ENCODE results near the gene SLCO4A1. TPM values are rescaled to one million over a fixed set of nuclear protein-coding genes. Genes with fewer than 3 reads are reported as not detected.

SLCO4A1 gene
- total RNA-seq, 1 experiment from 2014 or later, result 48.8 TPM

DNA sequence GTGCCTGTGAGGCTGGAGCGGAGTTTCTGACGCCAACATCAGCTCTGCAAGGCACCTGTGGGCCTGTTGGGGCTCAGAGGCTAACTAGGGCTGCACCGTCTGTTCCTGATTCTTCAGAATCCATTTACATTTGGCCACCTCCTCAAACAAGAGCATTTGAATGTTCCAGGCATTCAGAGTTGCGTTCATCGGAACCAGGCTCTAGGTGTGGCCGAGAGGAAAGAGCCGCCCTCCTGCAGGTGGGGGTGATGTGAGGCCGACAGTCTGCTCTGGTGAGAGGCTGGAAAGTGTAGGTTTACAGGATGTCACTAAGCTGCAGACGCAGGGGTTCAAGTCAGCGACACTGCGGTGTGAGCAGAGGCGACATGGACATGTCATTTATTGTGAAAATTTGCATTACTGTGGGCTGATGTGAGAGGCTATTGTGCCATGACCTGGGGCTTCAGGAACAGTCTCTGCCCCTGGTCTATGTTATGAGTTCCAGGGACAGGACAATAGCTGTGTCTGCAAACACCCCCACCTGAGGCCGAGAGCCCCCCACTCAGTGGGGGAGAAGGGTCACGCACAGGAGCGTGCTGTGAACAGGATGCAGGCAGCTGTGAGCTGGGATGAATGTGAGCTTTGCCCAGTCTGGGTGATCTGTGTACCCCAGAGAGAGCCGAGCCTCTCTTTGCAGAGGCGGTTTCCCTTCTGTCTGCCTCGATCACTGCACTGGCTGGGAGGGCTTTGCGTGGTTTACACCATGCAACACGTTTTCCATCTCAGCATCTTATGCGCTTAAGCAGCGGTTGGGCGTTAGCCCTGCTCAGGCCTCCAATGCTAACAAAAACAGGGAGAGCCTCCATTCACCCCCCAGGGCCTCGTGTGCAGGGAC is 21.1 kb downstream of the SLCO4A1 start:
- peaks cover 4% of the 10 kb centered on the region for H3K36me3 ChIP-seq (ENCODE audit: insufficient read depth, low read length, poor library complexity, severe bottlenecking)
- no peaks in the 10 kb centered on the region for H3K9me3 ChIP-seq (ENCODE audit: low read depth, low read length, poor library complexity, severe bottlenecking)
- CTCF ChIA-PET, result no interaction called here
- POLR2A ChIA-PET (ENCODE audit: low non-redundant PET), result interaction anchor here (0.5 kb wide), 1 partner anchor 110 kb away, joined by 3 read pairs; no protein-coding TSS in a partner anchor
- BruUV-seq (replicated peaks), result no TSS peak
- no peaks in the 10 kb centered on the region for H3K27me3 ChIP-seq (replicated peaks; ENCODE audit: insufficient read depth, low read depth, low read length, poor library complexity)
- no peak for TF ChIP-seq EZH2 (IDR thresholded peaks at IDR 0.05; ENCODE audit: borderline replicate concordance, low read depth, low read length, poor library complexity, severe bottlenecking)
- TF ChIP-seq, protein P1, sequence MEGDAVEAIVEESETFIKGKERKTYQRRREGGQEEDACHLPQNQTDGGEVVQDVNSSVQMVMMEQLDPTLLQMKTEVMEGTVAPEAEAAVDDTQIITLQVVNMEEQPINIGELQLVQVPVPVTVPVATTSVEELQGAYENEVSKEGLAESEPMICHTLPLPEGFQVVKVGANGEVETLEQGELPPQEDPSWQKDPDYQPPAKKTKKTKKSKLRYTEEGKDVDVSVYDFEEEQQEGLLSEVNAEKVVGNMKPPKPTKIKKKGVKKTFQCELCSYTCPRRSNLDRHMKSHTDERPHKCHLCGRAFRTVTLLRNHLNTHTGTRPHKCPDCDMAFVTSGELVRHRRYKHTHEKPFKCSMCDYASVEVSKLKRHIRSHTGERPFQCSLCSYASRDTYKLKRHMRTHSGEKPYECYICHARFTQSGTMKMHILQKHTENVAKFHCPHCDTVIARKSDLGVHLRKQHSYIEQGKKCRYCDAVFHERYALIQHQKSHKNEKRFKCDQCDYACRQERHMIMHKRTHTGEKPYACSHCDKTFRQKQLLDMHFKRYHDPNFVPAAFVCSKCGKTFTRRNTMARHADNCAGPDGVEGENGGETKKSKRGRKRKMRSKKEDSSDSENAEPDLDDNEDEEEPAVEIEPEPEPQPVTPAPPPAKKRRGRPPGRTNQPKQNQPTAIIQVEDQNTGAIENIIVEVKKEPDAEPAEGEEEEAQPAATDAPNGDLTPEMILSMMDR (conservative IDR thresholded peaks at IDR 0.05; ENCODE audit: low read depth, low read length), result no peak
- H3K4me1 ChIP-seq (ENCODE audit: insufficient read depth, low read length, poor library complexity, severe bottlenecking), result no peaks in the 10 kb centered on the region
- no peak overlapping the region for H3K27ac ChIP-seq (ENCODE audit: low read depth, low read length, poor library complexity, severe bottlenecking)
- H3K4me3 ChIP-seq (ENCODE audit: low read depth, low read length, poor library complexity, severe bottlenecking), result no peak overlapping the region
- no peak for DNase-seq (ENCODE audit: low spot score)
- intact Hi-C loops (cut with micrococcal nuclease; ENCODE audit: unreplicated experiment), result no loop called here

DNA sequence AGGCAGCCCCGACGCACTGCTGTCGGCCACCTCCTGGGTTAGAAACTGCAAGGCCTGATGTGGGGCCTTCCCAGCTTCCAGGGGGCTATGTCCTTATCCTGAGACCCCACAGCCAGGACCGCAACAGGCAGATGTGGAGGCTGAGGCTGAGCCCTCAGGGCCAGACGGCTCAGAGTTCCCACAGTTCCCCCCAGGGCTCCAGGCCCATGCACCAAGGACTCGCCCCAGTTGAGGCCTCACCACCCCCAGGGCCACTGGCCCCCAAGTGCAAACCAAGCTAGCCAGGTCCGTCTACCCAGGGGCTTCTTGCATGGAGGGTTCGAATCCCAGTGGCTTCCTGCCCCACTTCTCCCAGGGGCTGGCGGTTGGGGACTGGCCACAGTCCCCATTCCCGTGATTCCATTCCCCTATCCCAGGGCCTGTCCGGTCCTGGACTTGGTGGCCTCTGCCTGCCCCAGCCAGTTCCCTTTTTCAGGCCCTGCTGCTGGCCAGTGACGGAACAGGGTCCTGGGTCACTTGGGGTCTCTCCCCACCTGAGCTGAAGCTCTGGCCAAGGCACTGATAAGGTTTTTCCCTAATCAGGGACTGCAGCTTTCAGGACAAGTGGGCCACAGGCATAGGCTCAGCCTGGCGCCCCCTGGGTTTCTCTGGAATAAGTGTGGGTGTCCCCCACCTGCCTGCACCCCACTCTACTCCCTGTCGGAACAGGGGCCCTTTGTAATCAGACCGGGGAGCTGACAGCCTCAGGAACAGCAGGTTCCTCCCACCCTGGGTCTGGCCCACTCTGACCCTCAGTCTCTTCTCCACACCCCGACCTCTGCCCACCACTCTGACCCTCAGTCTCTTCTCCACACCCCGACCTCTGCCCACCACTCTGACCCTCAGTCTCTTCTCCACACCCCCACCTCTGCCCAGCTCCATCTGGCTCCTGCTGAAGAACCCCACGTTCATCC is 22.0 kb downstream of the SLCO4A1 start:
- intact Hi-C loops (cut with micrococcal nuclease; ENCODE audit: unreplicated experiment), result no loop called here
- Histone ChIP-seq H3K27me3 (replicated peaks; ENCODE audit: insufficient read depth, low read depth, low read length, poor library complexity) (no peaks in the 10 kb centered on the region), H3K9me3 (ENCODE audit: low read depth, low read length, poor library complexity, severe bottlenecking) (no peaks in the 10 kb centered on the region), H3K4me1 (ENCODE audit: insufficient read depth, low read length, poor library complexity, severe bottlenecking) (no peaks in the 10 kb centered on the region), H3K4me3 (ENCODE audit: low read depth, low read length, poor library complexity, severe bottlenecking) (no peak overlapping the region), H3K36me3 (ENCODE audit: insufficient read depth, low read length, poor library complexity, severe bottlenecking) (peaks cover 12% of the 10 kb centered on the region), H3K27ac (ENCODE audit: low read depth, low read length, poor library complexity, severe bottlenecking) (no peak overlapping the region)
- TF ChIP-seq, protein P1 (conservative IDR thresholded peaks at IDR 0.05; ENCODE audit: low read depth, low read length), result no peak
- no peak for TF ChIP-seq EZH2 (IDR thresholded peaks at IDR 0.05; ENCODE audit: borderline replicate concordance, low read depth, low read length, poor library complexity, severe bottlenecking)
- no TSS peak for BruUV-seq (replicated peaks)
- DNase-seq (ENCODE audit: low spot score), result no peak
- POLR2A ChIA-PET (ENCODE audit: low non-redundant PET), result no interaction called here
- CTCF ChIA-PET, result no interaction called here

DNA sequence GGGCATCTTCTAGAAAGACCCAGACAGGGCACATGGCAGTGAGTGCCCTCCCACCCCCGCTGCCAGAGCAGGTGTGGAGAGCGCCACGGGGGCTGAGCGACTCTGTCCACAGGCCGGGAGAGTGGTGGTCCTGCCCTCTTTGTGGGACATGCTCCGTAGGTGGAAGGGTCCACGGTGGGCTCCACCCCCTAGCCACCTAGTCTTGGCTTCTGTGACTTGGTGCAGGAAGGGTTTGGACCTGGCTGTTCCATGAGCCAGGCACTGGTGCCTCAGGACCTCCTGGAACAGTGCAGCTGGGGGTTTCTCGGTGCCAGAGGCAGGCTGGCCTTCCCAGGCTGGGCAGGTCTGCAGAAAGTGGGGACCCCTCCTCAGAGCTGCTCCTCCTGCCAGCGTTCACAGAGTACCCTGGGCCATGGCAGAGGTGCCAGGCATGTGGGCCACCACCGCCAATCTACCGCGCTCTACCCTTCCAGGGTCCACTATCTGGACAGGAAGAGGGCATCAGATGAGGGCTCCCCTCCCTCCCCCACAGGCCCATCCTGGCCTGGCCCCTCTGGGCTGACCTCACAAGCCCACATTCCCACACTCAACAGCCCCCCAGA is 23.0 kb downstream of the SLCO4A1 start:
- no TSS peak for BruUV-seq (replicated peaks)
- ChIA-PET POLR2A (ENCODE audit: low non-redundant PET) (interaction anchor here (0.6 kb wide), 1 partner anchor 44 kb away, joined by 13 read pairs; no protein-coding TSS in a partner anchor), CTCF (no interaction called here)
- TF ChIP-seq, protein P1 (conservative IDR thresholded peaks at IDR 0.05; ENCODE audit: low read depth, low read length), result no peak
- no peak for TF ChIP-seq EZH2 (IDR thresholded peaks at IDR 0.05; ENCODE audit: borderline replicate concordance, low read depth, low read length, poor library complexity, severe bottlenecking)
- Histone ChIP-seq H3K27me3 (replicated peaks; ENCODE audit: insufficient read depth, low read depth, low read length, poor library complexity) (no peaks in the 10 kb centered on the region), H3K4me3 (ENCODE audit: low read depth, low read length, poor library complexity, severe bottlenecking) (no peak overlapping the region), H3K9me3 (ENCODE audit: low read depth, low read length, poor library complexity, severe bottlenecking) (no peaks in the 10 kb centered on the region), H3K36me3 (ENCODE audit: insufficient read depth, low read length, poor library complexity, severe bottlenecking) (peaks cover 22% of the 10 kb centered on the region), H3K27ac (ENCODE audit: low read depth, low read length, poor library complexity, severe bottlenecking) (no peak overlapping the region), H3K4me1 (ENCODE audit: insufficient read depth, low read length, poor library complexity, severe bottlenecking) (no peaks in the 10 kb centered on the region)
- intact Hi-C loops (cut with micrococcal nuclease; ENCODE audit: unreplicated experiment), result no loop called here
- no peak for DNase-seq (ENCODE audit: low spot score)
